PC-9 (cell line): Measurements from ENCODE around the gene GAB2. TPM values are rescaled to one million over a fixed set of nuclear protein-coding genes. Genes with fewer than 3 reads are reported as not detected.
"Not testable (repeated sequence)": the region's sequence is repeated elsewhere in the genome, so short reads cannot be mapped to it uniquely, and the experiment has no call there.

Experiments used
- BruUV-seq: library from RNA; stranded (reverse); fragments of 400-500 nt; replicated peaks from 2 replicates; lab custom pipeline; 2021; lab: Mats Ljungman, UMichigan
- CTCF ChIA-PET: fragments of 300-600 bp; sonication (Branson Sonifier 250); formaldehyde crosslinking; loops from one replicate; lab custom pipeline; 2022; ENCODE audit warnings: antibody characterized with exemption; lab: Charles Lee
- POLR2A ChIA-PET: fragments of 300-600 bp; sonication (Branson Sonifier 250); formaldehyde crosslinking; loops from one replicate; lab custom pipeline; 2022; ENCODE audit warnings: antibody characterized with exemption; ENCODE audit not compliant: unreplicated experiment; lab: Charles Lee
- DNase-seq, 2 experiments: peaks; one replicate each; pipeline versions ENCODE4 v3.0.0 to v3.0.0-alpha.2; 2015 to 2022; ENCODE audit warnings: mixed read lengths in 1 of 2
- H2AFZ ChIP-seq: fragments of 200-600 bp; sonication (generic); 2 replicates; pipeline ENCODE4 v1.8.1; 2017; ENCODE audit warnings: antibody characterized with exemption
- H3F3A ChIP-seq: fragments of 200-600 bp; sonication (generic); 2 replicates; pipeline ENCODE4 v1.8.1; 2017; ENCODE audit warnings: antibody characterized with exemption, mild to moderate bottlenecking, low read depth; ENCODE audit not compliant: insufficient read depth
- H3K27ac ChIP-seq: fragments of 200-600 bp; sonication (generic); 2 replicates; pipeline ENCODE4 v1.6.1; 2016; ENCODE audit warnings: mixed run types
- H3K27me3 ChIP-seq: fragments of 200-600 bp; sonication (generic); 2 replicates; pipeline ENCODE4 v1.6.1; 2016; ENCODE audit warnings: low read depth, mixed run types; ENCODE audit not compliant: insufficient read depth
- H3K36me3 ChIP-seq: fragments of 200-600 bp; sonication (generic); 2 replicates; pipeline ENCODE4 v1.6.1; 2016; ENCODE audit warnings: low read depth, mixed run types
- H3K4me1 ChIP-seq: fragments of 200-600 bp; sonication (generic); replicated peaks from 2 replicates; pipeline ENCODE4 v1.6.1; 2016; ENCODE audit warnings: mixed run types; ENCODE audit not compliant: insufficient read depth
- H3K4me2 ChIP-seq: fragments of 200-600 bp; sonication (generic); 2 replicates; pipeline ENCODE4 v1.6.1; 2017; ENCODE audit warnings: mixed run types
- H3K4me3 ChIP-seq: fragments of 200-600 bp; sonication (generic); 2 replicates; pipeline ENCODE4 v1.6.1; 2016; ENCODE audit warnings: mixed run types
- H3K79me2 ChIP-seq: fragments of 200-600 bp; sonication (generic); 2 replicates; pipeline ENCODE4 v1.6.1; 2017; ENCODE audit warnings: low read depth, mixed run types
- H3K9me2 ChIP-seq: fragments of 200-600 bp; sonication (generic); 2 replicates; pipeline ENCODE4 v1.8.1; 2017; ENCODE audit warnings: mild to moderate bottlenecking; ENCODE audit not compliant: insufficient read depth
- H3K9me3 ChIP-seq: fragments of 200-600 bp; sonication (generic); 2 replicates; pipeline ENCODE4 v1.8.1; 2016; ENCODE audit warnings: low read depth; ENCODE audit not compliant: insufficient read depth
- H4K20me1 ChIP-seq: fragments of 200-600 bp; sonication (generic); 2 replicates; pipeline ENCODE4 v1.8.1; 2017; ENCODE audit not compliant: insufficient read depth
- EZH2 ChIP-seq: fragments of 200-600 bp; sonication (generic); IDR thresholded peaks from 2 replicates; pipeline ENCODE4 v1.8.0; 2017; ENCODE audit warnings: antibody characterized with exemption, low read depth
- intact Hi-C: fragments of 100-400 bp; cut with micrococcal nuclease; formaldehyde crosslinking; loops from one replicate; pipeline ENCODE4 v1.10.0; 2022; ENCODE audit not compliant: unreplicated experiment
- total RNA-seq: library from RNA; stranded (reverse); gene quantifications from 2 replicates; pipeline ENCODE4 v1.2.3, GENCODE V29; 2021
- TF ChIP-seq, protein P1 (sequence below): fragments of 200-600 bp; sonication (generic); conservative IDR thresholded peaks from 2 replicates; pipeline ENCODE4 v1.6.1; 2017; ENCODE audit warnings: mixed run types, antibody characterized with exemption, mild to moderate bottlenecking, moderate library complexity

Gene GAB2
- total RNA-seq, 1 experiment from 2014 or later = 17.5 TPM

GRCh38 chr11:78234006-78234405, 183.6 kb downstream of the GAB2 start:
- H3F3A ChIP-seq = no peaks in the 10 kb centered on the region
- H3K4me3 ChIP-seq = no peak overlapping the region
- no peak overlapping the region for H3K4me2 ChIP-seq
- H3K4me1 ChIP-seq = no peaks in the 10 kb centered on the region
- no peaks in the 10 kb centered on the region; the same call in 1 of the 2 replicates for H3K9me3 ChIP-seq
- intact Hi-C loops = no loop called here
- H2AFZ ChIP-seq = no peak overlapping the region
- no TSS peak for BruUV-seq
- H3K36me3 ChIP-seq = no peaks in the 10 kb centered on the region
- H3K27ac ChIP-seq = no peak overlapping the region
- no peaks in the 10 kb centered on the region for H3K27me3 ChIP-seq
- no peaks in the 10 kb centered on the region for H3K79me2 ChIP-seq
- no peak for DNase-seq
- CTCF ChIA-PET = no interaction called here
- no peak for TF ChIP-seq EZH2
- TF ChIP-seq, protein P1, sequence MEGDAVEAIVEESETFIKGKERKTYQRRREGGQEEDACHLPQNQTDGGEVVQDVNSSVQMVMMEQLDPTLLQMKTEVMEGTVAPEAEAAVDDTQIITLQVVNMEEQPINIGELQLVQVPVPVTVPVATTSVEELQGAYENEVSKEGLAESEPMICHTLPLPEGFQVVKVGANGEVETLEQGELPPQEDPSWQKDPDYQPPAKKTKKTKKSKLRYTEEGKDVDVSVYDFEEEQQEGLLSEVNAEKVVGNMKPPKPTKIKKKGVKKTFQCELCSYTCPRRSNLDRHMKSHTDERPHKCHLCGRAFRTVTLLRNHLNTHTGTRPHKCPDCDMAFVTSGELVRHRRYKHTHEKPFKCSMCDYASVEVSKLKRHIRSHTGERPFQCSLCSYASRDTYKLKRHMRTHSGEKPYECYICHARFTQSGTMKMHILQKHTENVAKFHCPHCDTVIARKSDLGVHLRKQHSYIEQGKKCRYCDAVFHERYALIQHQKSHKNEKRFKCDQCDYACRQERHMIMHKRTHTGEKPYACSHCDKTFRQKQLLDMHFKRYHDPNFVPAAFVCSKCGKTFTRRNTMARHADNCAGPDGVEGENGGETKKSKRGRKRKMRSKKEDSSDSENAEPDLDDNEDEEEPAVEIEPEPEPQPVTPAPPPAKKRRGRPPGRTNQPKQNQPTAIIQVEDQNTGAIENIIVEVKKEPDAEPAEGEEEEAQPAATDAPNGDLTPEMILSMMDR = no peak
- H4K20me1 ChIP-seq = no peaks in the 10 kb centered on the region
- H3K9me2 ChIP-seq = no peaks in the 10 kb centered on the region
- POLR2A ChIA-PET = no interaction called here

GRCh38 chr11:78233046-78233445, 184.6 kb downstream of the GAB2 start:
- BruUV-seq = not testable (repeated sequence)

DNA sequence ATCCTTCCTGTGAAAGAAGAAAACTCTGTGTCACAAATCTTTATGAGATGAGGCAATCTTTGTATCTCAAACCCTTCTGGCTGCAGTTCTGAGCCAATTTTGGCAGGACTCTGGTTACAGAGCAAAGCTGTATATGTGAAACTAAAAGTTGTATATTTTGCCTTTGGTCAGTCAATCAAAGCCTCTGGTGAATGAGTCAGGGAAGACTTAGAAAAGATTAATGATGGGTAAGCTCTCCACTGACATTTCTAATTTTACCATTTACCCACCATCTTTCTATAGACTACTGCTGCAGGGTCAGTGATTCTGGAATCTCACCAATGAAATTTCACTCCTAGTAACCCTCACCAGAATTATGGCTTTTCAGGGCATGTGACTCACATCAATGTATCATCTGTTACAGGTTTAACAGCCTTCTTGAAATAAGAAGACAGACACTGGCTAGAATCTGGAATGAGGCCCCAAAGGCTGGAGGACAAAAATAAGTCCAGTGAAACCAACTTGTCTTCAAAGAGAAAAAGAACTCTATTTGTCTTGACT, 185.6 kb downstream of the GAB2 start:
- Histone ChIP-seq H3K27ac (no peak overlapping the region), H3K9me3 (no peaks in the 10 kb centered on the region; the same call in 1 of the 2 replicates), H3F3A (no peaks in the 10 kb centered on the region), H3K4me3 (no peak overlapping the region), H4K20me1 (no peaks in the 10 kb centered on the region), H3K4me2 (no peak overlapping the region), H3K36me3 (no peaks in the 10 kb centered on the region), H3K27me3 (no peaks in the 10 kb centered on the region), H2AFZ (no peak overlapping the region), H3K9me2 (no peaks in the 10 kb centered on the region), H3K4me1 (no peaks in the 10 kb centered on the region), H3K79me2 (no peaks in the 10 kb centered on the region)
- BruUV-seq = no TSS peak
- DNase-seq = no peak
- TF ChIP-seq, protein P1 = no peak
- no peak for TF ChIP-seq EZH2
- POLR2A ChIA-PET = interaction anchor here (0.6 kb wide), 1 partner anchor 134 kb away, joined by 3 read pairs; no protein-coding TSS in a partner anchor
- CTCF ChIA-PET = no interaction called here
- intact Hi-C loops = no loop called here

More at GRCh38 chr11:78233046-78233445, 184.6 kb downstream of the GAB2 start:
- H3K36me3 ChIP-seq, H2AFZ ChIP-seq, H3K9me2 ChIP-seq, H3K27me3 ChIP-seq, H3K79me2 ChIP-seq, H3K27ac ChIP-seq, H3K4me3 ChIP-seq, H3K4me2 ChIP-seq, intact Hi-C loops, CTCF ChIA-PET, H3F3A ChIP-seq, POLR2A ChIA-PET, H3K4me1 ChIP-seq, H3K9me3 ChIP-seq, DNase-seq, H4K20me1 ChIP-seq: not testable (repeated sequence)
